ENCODE results near the gene TRAM2.
A peak's percentile ranks its signal among the peaks of the same experiment; 100 is the strongest.

Gene TRAM2

GRCh38 chr6:52591832-52592231 is 15.0 kb upstream of the TRAM2 start:
- no peak for DNase-seq

DNA sequence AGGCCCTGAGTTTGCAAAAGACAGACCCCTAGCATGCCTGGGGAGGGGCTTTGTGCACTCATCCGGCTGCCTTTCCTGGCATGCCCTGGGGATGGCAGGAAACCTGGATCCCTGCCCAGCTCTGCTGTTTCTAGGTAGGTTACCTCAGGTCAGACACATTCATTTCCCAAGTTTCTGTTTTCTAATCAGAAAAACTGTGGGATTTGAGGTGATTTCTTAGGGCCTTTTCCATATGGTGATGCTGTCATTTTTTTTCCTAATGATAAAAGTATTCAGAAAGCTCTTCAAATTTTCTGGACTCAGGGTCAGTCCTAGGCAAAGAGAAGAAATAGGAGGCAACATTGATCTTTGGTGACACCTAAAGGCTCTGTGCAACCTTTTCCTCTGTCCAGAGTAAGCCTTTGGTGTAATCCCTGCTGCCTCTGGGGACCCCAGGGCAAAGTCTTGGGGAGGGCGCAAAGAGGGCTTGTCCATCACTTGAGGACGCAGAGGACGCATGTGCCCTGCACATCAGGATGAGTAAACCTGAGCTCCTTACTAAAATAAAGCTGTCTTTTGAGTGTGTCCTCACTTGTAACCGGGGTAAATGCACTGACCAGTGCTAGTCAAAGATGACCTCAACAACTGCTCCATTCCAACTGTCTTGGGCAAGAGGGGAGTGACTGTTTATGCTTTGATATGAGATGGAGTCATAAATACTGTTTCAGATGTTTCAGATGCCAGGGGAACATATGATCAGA is 13.5 kb upstream of the TRAM2 start:
- no peak for DNase-seq

GRCh38 chr6:52588710-52589091 is 11.8 kb upstream of the TRAM2 start:
- DNase-seq: peak; percentile 66

DNA sequence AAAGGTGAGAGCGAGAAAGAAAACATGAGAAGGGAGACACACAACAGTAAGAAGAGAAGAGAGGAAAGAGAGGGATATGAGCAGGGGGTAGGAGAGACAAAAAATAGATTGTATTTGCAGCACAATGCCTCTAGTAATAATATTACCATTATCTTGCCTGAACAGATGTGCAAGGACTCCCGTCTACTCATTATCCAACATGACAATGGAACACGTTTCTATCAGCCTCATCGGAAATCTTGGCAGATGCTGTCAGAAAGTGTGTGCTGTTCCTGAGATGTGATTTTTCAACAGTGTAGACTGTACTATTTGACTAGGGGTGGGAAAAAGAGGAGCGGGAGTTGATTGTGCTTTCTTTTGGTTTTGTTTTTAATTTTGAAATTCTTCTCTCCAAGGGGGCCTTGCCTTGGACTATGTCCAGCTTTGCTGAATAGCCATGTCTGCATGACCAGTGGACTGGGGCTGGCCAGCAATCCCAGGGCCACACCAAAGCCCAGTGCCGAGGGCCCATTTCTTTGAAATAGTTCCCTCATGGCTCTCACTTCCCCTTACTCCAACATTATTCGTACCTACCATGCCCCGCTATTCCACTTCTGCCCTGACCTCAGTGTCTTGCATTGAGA is 11.3 kb upstream of the TRAM2 start:
- DNase-seq: no peak

GRCh38 chr6:52587001-52587400 is 10.1 kb upstream of the TRAM2 start:
- DNase-seq: no peak

DNA sequence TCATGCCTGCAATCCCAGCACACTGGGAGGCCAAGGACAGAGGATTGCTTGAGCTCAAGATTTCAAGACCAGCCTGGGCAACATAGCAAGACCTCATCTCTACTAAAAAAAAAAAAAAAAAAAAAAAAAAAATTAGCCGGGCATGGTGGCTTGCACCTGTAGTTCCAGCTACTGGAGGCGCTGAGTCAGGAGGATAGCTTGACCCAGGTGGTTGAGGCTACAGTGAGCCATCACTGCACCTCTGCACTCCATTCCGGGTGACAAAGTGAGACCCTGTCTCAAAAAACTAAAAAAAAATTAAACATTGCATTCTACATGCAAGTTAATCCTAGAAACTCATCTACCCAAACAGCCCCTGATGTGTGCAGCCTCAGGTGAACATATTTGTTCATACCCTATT is 7.3 kb upstream of the TRAM2 start:
- no peak for DNase-seq

DNA sequence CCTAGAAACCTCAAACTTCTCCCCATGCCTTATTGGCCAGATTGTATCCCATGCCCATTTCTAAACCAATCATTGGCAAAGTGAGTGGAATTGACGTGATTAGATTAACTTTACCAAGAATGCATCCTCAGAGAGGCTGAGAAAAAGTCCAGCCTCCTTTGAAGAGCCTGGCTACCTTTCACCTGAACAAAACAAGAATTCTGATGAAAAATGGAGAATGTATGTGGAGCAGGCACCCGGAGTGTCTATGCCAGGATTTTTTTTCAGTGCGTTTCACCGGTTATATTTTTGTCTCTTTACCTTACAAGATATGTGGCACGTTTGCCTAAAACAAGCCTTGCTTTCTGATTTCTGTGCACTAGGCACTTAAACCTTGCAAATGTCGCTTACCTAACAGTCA is 6.1 kb upstream of the TRAM2 start:
- DNase-seq: no peak

GRCh38 chr6:52582446-52582845 is 5.6 kb upstream of the TRAM2 start:
- no peak for DNase-seq

- DNase-seq: no peak
Observed at GRCh38 chr6:52580905-52581304, 4.0 kb upstream of the TRAM2 start.

- DNase-seq: no peak
Observed at GRCh38 chr6:52579006-52579660, 2.3 kb upstream of the TRAM2 start.

GRCh38 chr6:52577778-52578463 is 1.1 kb upstream of the TRAM2 start:
- DNase-seq: no peak

- no peak for DNase-seq
Observed at GRCh38 chr6:52576392-52577021, 353 bp downstream of the TRAM2 start.

GRCh38 chr6:52576054-52576391 is 837 bp downstream of the TRAM2 start:
- DNase-seq: peak; percentile 44

- DNase-seq: no peak
Observed at GRCh38 chr6:52575502-52575892, 1.4 kb downstream of the TRAM2 start.

DNA sequence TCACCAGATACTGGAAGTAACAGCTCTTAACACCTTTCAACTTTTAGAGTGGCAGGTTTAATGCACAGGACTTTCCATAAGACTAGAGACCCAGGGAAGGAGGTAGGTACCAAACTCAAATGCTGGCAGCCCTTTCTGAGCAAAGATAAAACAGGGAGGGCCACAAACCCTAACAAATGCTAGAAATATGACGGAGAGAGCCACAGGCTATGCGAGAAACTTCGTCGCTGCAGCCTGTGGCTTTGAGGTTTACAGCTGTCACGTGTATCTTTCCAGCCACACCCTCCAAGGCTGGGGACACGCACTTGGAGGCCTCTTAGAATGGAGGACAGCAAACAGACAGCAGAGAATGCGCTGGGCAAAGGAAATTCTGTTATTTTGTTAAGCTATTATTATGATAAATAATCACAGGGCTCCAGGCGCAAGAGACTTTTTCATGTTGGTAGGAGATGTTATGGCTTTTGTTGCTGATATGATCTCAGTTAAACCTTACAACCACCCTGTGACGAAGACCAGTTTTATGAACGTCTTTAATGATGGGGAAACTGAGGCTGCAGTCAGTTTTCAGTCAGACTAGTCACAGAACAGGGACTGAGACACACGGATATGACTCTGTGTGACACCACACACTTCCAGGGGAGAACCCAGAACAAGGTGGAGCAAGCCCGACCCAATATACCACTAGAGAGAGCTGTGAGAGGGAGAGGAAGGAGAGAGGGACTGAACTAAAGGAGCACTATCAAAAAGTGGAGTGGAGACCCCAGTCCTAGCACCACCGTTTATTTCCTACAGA is 2.0 kb downstream of the TRAM2 start:
- DNase-seq: peak; percentile 59

- no peak for DNase-seq
Observed at GRCh38 chr6:52573295-52573694, 3.6 kb downstream of the TRAM2 start.

- DNase-seq: no peak
Observed at GRCh38 chr6:52572536-52572935, 4.3 kb downstream of the TRAM2 start.

DNA sequence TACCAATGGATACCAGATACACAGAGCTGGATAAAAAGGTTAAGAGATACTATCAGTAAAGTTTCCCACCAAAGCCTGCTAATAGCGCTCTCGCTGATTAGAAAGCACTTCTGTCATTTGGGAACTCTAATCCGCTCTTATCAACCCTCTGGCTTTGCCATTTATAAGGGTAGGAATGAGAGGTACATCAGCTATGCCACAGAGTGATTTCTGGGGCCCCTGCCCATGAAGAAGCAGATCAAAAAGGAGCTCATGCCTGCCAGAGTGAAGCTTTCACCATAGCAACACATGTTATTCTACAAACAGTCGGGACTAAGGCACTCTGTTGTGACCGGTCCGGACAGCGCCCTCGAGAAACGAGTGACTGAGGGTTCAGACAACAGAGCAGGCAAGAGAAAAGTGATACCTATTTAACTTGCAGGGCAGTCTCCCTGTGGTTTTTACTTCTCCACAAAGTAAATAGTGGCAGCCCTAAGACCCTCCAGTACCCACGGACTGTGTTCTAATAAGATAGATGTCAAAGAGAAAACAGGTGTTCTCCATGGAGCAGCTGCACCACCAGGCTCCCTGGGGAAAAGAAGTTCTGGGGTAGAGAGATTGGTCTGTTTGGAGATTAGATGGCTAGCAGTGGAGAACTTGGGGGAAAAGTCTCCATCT is 5.6 kb downstream of the TRAM2 start:
- peak; percentile 40 for DNase-seq

- peak; percentile 84 for DNase-seq
Observed at GRCh38 chr6:52570291-52570700, 6.6 kb downstream of the TRAM2 start.

- no peak for DNase-seq
Observed at GRCh38 chr6:52568320-52568719, 8.5 kb downstream of the TRAM2 start.

DNA sequence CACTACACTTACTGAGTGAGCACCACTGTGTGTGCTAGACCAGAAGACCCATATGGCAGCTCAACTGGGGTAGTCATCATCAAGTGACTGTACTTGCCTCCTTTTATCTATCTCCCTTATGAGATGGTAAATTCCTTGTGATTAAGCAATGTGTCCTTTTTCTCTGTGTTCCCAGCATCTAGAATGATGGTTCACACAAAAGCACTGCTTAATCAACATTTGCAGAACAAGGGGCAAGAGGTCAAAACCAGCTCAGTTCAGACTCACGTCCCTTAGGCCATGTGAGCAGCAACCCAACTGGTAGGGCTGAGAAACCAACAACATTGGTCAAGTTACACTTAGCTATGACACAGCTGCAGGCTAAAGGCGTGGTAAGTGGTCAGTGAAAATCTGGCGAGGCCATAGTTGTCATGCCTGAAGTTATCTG is 10.0 kb downstream of the TRAM2 start:
- no peak for DNase-seq

GRCh38 chr6:52566201-52566600 is 10.7 kb downstream of the TRAM2 start:
- no peak for DNase-seq

Data from left hindlimb (tissue), 1 donor.